NB4 (cell line): ENCODE data around the gene CYP2A7.
"Not testable (repeated sequence)": the region's sequence is repeated elsewhere in the genome, so short reads cannot be mapped to it uniquely, and the experiment has no call there.

Experiments
- MYC ChIP-seq: IDR thresholded peaks from 2 replicates; pipeline ENCODE4 v1.6.1; 2011; ENCODE audit warnings: low read depth, low read length
- POLR2A ChIP-seq: IDR thresholded peaks from 2 replicates; pipeline ENCODE4 v1.6.1; 2011; ENCODE audit warnings: mild to moderate bottlenecking; ENCODE audit not compliant: insufficient read length; ENCODE audit errors: extremely low read depth
- TF ChIP-seq, protein P1 (sequence below): IDR thresholded peaks from one replicate; pipeline ENCODE4 v1.5.1; 2012; ENCODE audit warnings: low read depth, low read length

DNA sequence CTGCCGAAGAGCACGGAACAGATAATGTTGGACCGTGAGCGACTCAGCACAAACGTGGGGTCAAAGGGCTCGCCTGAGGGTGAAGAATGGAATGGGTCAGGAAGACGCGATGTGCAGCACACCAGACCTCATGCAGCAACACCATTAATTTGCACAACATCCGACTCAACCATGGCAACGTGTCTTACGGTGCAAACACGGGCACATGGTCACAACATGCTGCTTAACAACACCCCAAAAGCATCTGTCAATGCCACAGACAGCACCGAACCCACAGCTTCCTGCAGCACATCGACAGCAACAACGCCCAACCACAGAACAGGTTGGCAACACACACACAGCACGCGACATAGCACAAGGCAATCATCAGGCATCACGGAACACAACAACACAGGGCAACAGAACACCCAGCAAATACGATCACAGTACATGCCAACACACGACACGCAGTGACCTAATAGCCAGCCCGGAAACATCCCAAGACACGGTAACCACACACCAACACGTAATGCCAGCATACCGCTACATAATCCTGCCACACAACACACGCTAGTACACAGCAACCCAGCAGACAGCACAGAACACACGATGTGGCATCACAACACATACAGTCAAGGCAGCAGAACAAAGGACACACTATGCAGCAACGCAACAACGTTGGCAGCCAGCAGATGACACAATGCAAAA is 55.2 kb downstream of the CYP2A7 start:
- TF ChIP-seq POLR2A, MYC: not testable (repeated sequence)
- TF ChIP-seq, protein P1, sequence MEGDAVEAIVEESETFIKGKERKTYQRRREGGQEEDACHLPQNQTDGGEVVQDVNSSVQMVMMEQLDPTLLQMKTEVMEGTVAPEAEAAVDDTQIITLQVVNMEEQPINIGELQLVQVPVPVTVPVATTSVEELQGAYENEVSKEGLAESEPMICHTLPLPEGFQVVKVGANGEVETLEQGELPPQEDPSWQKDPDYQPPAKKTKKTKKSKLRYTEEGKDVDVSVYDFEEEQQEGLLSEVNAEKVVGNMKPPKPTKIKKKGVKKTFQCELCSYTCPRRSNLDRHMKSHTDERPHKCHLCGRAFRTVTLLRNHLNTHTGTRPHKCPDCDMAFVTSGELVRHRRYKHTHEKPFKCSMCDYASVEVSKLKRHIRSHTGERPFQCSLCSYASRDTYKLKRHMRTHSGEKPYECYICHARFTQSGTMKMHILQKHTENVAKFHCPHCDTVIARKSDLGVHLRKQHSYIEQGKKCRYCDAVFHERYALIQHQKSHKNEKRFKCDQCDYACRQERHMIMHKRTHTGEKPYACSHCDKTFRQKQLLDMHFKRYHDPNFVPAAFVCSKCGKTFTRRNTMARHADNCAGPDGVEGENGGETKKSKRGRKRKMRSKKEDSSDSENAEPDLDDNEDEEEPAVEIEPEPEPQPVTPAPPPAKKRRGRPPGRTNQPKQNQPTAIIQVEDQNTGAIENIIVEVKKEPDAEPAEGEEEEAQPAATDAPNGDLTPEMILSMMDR: not testable (repeated sequence)
